Panc1 (cell line): ENCODE data around the gene DHPS. TPM values are rescaled to one million over a fixed set of nuclear protein-coding genes. Genes with fewer than 3 reads are reported as not detected.

Source experiments
- ATAC-seq: fragments of 200-7000 bp; cut with Tn5 transposase; 2 replicates; pipeline ENCODE4 v1.9.1; 2020; ENCODE audit warnings: mild to moderate bottlenecking, moderate library complexity
- BruUV-seq: library from RNA; stranded (reverse); fragments of 400-500 nt; replicated peaks from 2 replicates; lab custom pipeline; 2021; lab: Mats Ljungman, UMichigan
- CTCF ChIA-PET: fragments of 300-600 bp; sonication (Branson Sonifier 250); formaldehyde crosslinking; loops from one replicate; lab custom pipeline; 2022; ENCODE audit warnings: antibody characterized with exemption; lab: Charles Lee
- POLR2A ChIA-PET: fragments of 300-600 bp; sonication (Branson Sonifier 250); formaldehyde crosslinking; loops from one replicate; lab custom pipeline; 2022; ENCODE audit warnings: antibody characterized with exemption; lab: Charles Lee
- DNase-seq: peaks from one replicate; pipeline ENCODE4 v3.0.0-alpha.2; 2010; ENCODE audit warnings: low read depth, low spot score
- H3K27ac ChIP-seq: 2 replicates; pipeline ENCODE4 v1.5.1; 2011; ENCODE audit warnings: mild to moderate bottlenecking, low read length, inconsistent platforms
- H3K27me3 ChIP-seq: fragments of 200-500 bp; sonication (Bioruptor generic); 2 replicates; pipeline ENCODE4 v1.6.0; 2014; ENCODE audit warnings: low read length, inconsistent platforms; ENCODE audit not compliant: control insufficient read depth, insufficient read depth
- H3K36me3 ChIP-seq: fragments of 200-500 bp; sonication (Bioruptor generic); 2 replicates; pipeline ENCODE4 v1.5.1; 2014; ENCODE audit warnings: inconsistent platforms, mild to moderate bottlenecking, low read length, moderate library complexity; ENCODE audit not compliant: control insufficient read depth, insufficient read depth
- H3K4me1 ChIP-seq: 2 replicates; pipeline ENCODE4 v1.5.1; 2011; ENCODE audit warnings: inconsistent platforms, mild to moderate bottlenecking, low read length, moderate library complexity; ENCODE audit not compliant: control insufficient read depth, insufficient read depth
- H3K4me3 ChIP-seq, 2 experiments: 2 replicates each; pipeline ENCODE4 v1.5.1; 2011 to 2012; ENCODE audit warnings: low read depth in 2 of 2, low read length in 2 of 2, mild to moderate bottlenecking in 2 of 2, inconsistent platforms in 1 of 2, moderate library complexity in 1 of 2
- H3K9me3 ChIP-seq: fragments of 200-500 bp; sonication (Bioruptor generic); 2 replicates; pipeline ENCODE4 v1.5.1; 2014; ENCODE audit warnings: low read depth, mild to moderate bottlenecking, inconsistent platforms, low read length, moderate library complexity; ENCODE audit not compliant: control insufficient read depth, insufficient read depth
- POLR2AphosphoS5 ChIP-seq: IDR thresholded peaks from 2 replicates; pipeline ENCODE4 v1.6.1; 2012; ENCODE audit warnings: mild to moderate bottlenecking, low read depth, low read length, moderate library complexity
- SIN3A ChIP-seq: IDR thresholded peaks from 2 replicates; pipeline ENCODE4 v1.6.1; 2012; ENCODE audit warnings: low read depth, mild to moderate bottlenecking, low read length, moderate library complexity, borderline replicate concordance; ENCODE audit not compliant: insufficient read depth
- TCF7L2 ChIP-seq: IDR thresholded peaks from 2 replicates; pipeline ENCODE4 v1.6.1; 2011; ENCODE audit warnings: mild to moderate bottlenecking, low read depth, low read length, inconsistent platforms
- in situ Hi-C: cut with HindIII; loops from 2 replicates; pipeline ENCODE4 v1.10.0; 2016; ENCODE audit warnings: low sequenced_read_pairs, low pct_unique_long_range_greater_than_20kb
- intact Hi-C: fragments of 100-400 bp; cut with micrococcal nuclease; formaldehyde crosslinking; loops from one replicate; pipeline ENCODE4 v1.10.0; 2022; ENCODE audit not compliant: unreplicated experiment
- total RNA-seq: library from RNA; stranded (reverse); gene quantifications from one replicate; pipeline ENCODE4 v1.2.1, GENCODE V29; 2021; ENCODE audit not compliant: unreplicated experiment
- TF ChIP-seq, protein P1 (sequence below): fragments of 450-650 bp; IDR thresholded peaks from 2 replicates; pipeline ENCODE4 v1.5.1; 2017; ENCODE audit warnings: mild to moderate bottlenecking
- TF ChIP-seq, protein P2 (sequence below), 2 experiments: IDR thresholded peaks; 2 replicates each; pipeline ENCODE4 v1.6.1; 2011 to 2012; ENCODE audit warnings: low read depth in 2 of 2, control low read depth in 1 of 2, low read length in 1 of 2, mild to moderate bottlenecking in 1 of 2, moderate library complexity in 1 of 2; ENCODE audit not compliant: insufficient read depth in 1 of 2

The DHPS gene
- total RNA-seq, 1 experiment from 2014 or later: 76.9 TPM

DNA sequence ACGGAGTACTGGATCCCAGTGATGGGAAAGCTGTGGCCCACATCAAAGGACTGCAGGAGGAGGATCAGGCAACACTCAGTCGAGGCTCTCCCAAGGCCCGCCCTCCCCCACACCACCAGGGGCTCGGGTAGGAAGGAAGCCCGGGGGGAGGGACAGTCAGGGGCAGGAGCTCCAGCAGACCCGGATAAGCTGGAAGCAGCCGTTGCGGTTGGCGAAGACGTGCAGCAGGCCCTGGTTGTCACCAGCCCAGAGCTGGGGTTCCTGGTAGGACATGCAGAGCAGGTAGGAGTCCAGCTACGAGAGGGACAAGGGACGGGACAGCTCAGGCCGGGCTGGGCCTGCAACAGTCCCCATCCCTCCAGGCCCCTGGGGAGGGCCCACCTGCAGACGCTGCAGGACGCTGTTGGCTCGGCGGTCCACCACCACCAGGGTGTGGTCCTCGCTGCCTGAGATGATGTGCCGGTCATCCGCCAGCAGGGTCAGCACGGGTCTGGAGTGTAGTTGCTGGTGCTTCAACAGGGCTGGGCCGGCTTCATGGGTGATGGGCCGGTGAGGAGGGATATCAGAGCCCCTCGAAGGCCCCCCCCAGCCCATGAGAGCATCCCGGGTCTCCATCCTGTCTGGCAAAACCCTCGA is 8.0 kb upstream of the DHPS start:
- Histone ChIP-seq H3K9me3 (no peaks in the 10 kb centered on the region), H3K27ac (no peak overlapping the region), H3K36me3 (no peaks in the 10 kb centered on the region), H3K4me3 (no peak overlapping the region), H3K4me1 (no peaks in the 10 kb centered on the region), H3K27me3 (no peaks in the 10 kb centered on the region)
- BruUV-seq: no TSS peak
- POLR2A ChIA-PET: no interaction called here
- CTCF ChIA-PET: no interaction called here
- in situ Hi-C loops (no loop called here), intact Hi-C loops (no loop called here)
- TF ChIP-seq POLR2AphosphoS5: no peak
- no peak for TF ChIP-seq SIN3A
- TF ChIP-seq, protein P1, sequence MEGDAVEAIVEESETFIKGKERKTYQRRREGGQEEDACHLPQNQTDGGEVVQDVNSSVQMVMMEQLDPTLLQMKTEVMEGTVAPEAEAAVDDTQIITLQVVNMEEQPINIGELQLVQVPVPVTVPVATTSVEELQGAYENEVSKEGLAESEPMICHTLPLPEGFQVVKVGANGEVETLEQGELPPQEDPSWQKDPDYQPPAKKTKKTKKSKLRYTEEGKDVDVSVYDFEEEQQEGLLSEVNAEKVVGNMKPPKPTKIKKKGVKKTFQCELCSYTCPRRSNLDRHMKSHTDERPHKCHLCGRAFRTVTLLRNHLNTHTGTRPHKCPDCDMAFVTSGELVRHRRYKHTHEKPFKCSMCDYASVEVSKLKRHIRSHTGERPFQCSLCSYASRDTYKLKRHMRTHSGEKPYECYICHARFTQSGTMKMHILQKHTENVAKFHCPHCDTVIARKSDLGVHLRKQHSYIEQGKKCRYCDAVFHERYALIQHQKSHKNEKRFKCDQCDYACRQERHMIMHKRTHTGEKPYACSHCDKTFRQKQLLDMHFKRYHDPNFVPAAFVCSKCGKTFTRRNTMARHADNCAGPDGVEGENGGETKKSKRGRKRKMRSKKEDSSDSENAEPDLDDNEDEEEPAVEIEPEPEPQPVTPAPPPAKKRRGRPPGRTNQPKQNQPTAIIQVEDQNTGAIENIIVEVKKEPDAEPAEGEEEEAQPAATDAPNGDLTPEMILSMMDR: no peak
- TF ChIP-seq, protein P2, sequence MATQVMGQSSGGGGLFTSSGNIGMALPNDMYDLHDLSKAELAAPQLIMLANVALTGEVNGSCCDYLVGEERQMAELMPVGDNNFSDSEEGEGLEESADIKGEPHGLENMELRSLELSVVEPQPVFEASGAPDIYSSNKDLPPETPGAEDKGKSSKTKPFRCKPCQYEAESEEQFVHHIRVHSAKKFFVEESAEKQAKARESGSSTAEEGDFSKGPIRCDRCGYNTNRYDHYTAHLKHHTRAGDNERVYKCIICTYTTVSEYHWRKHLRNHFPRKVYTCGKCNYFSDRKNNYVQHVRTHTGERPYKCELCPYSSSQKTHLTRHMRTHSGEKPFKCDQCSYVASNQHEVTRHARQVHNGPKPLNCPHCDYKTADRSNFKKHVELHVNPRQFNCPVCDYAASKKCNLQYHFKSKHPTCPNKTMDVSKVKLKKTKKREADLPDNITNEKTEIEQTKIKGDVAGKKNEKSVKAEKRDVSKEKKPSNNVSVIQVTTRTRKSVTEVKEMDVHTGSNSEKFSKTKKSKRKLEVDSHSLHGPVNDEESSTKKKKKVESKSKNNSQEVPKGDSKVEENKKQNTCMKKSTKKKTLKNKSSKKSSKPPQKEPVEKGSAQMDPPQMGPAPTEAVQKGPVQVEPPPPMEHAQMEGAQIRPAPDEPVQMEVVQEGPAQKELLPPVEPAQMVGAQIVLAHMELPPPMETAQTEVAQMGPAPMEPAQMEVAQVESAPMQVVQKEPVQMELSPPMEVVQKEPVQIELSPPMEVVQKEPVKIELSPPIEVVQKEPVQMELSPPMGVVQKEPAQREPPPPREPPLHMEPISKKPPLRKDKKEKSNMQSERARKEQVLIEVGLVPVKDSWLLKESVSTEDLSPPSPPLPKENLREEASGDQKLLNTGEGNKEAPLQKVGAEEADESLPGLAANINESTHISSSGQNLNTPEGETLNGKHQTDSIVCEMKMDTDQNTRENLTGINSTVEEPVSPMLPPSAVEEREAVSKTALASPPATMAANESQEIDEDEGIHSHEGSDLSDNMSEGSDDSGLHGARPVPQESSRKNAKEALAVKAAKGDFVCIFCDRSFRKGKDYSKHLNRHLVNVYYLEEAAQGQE (IDR thresholded peaks at IDR 0.05; ENCODE audit: insufficient read depth in 1 of 2, low read depth in 2 of 2, low read length in 1 of 2): no peak
- no peak for TF ChIP-seq TCF7L2
- ATAC-seq (no peak), DNase-seq (no peak)

DNA sequence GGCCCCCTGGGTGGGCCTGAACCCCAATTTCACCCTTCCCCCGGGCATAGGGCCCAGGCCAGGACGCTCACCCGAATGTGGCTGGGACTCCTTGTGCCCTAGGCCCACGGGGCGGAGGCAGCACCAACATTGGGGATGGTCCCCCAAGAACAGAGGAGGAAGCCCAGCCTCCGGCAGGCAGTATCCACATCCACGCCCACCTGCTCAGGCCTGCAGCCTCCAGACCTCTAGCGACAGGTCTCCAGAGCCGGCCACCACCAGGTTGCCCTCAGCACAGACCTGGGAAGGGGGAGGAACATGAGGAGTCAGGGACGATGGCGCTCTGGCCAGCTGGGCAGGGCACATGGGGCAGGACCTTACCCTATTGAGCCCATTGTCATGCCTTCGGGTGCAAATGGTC is 7.3 kb upstream of the DHPS start:
- ATAC-seq: no peak
- in situ Hi-C loops: no loop called here
- no peaks in the 10 kb centered on the region for H3K9me3 ChIP-seq

More for the DNA sequence above, 7.3 kb upstream of the DHPS start:
- Histone ChIP-seq H3K4me3 (no peak overlapping the region), H3K27ac (no peak overlapping the region), H3K4me1 (no peaks in the 10 kb centered on the region), H3K27me3 (no peaks in the 10 kb centered on the region), H3K36me3 (no peaks in the 10 kb centered on the region)
- no TSS peak for BruUV-seq
- intact Hi-C loops: no loop called here
- ChIA-PET POLR2A (no interaction called here), CTCF (no interaction called here)
- TF ChIP-seq, protein P1: no peak
- no peak for DNase-seq
